SH-SY5Y (cell line): ENCODE measurements around the gene DBP.

Experiments used
- GATA2 ChIP-seq: IDR thresholded peaks from 2 replicates; pipeline ENCODE4 v1.6.1; 2011; ENCODE audit warnings: mild to moderate bottlenecking, low read depth, low read length
- GATA3 ChIP-seq: IDR thresholded peaks from 2 replicates; pipeline ENCODE4 v1.6.1; 2011; ENCODE audit warnings: low read depth, mild to moderate bottlenecking, low read length, moderate library complexity

- no peak for TF ChIP-seq GATA3
- no peak for TF ChIP-seq GATA2
These were observed 48.9 kb upstream of the DBP start for GRCh38 chr19:48686088-48686487.
